ENCODE measurements around the gene PTPRN.

The PTPRN gene

DNA sequence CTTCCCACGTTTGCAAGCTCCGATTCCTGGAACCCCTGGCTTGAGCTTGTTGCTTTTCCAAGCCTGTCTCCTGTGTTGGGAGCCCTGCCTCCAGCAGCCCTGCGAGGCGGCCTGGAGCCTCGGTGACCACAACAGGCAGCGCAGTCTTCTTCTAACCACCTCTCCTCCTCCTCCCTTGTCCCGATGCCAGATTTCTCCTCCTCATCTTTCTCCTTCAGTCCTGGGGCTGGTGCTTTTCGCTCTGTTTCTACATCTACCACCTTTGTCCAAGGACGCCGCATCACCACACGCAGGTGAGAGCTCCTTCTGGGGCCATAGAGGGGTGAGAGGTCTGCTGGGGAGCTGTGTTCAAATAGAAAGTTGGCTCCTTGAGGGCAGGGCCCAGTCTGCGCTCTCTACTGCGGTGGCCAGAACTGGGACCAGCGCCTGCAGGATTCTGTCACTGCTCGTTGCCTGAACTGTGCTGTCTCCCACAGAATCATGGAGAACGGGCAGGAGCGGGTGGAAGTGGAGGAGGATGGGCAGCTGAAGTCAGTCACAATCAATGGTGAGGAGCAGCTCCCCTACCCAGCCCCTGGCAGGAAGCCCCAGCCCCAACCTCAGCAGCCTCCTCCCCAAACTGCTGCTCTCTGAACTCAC lies 26.1 kb downstream of the PTPRN start:
- H3K4me3 ChIP-seq (replicated peaks in 1 of 2; ENCODE audit: low read depth in 2 of 2, low read length in 2 of 2) = no peak overlapping the region
- TF ChIP-seq, protein P1, sequence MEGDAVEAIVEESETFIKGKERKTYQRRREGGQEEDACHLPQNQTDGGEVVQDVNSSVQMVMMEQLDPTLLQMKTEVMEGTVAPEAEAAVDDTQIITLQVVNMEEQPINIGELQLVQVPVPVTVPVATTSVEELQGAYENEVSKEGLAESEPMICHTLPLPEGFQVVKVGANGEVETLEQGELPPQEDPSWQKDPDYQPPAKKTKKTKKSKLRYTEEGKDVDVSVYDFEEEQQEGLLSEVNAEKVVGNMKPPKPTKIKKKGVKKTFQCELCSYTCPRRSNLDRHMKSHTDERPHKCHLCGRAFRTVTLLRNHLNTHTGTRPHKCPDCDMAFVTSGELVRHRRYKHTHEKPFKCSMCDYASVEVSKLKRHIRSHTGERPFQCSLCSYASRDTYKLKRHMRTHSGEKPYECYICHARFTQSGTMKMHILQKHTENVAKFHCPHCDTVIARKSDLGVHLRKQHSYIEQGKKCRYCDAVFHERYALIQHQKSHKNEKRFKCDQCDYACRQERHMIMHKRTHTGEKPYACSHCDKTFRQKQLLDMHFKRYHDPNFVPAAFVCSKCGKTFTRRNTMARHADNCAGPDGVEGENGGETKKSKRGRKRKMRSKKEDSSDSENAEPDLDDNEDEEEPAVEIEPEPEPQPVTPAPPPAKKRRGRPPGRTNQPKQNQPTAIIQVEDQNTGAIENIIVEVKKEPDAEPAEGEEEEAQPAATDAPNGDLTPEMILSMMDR (IDR thresholded peaks at IDR 0.05; ENCODE audit: low read depth, low read length) = no peak
- no peak for DNase-seq (ENCODE audit: low read depth in 2 of 2)

DNA sequence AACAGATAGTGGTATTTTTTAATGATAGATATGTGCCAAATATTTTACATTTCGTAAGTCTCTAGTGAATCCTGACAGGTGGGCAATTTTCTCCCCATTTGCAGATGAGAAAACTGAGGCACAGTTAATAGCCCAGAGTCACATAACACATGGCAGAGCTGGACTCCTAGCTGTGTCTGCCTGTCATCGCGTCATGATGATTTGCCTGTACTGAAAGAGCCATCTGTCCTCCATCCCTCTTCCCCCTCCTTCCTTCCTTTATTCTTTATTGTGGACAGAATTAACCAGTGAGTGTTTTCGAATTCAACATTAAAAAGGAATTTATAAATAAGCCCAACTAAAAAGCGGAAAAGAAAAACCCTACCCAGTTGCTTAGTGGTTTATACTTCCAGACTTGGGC lies 26.8 kb downstream of the PTPRN start:
- DNase-seq (ENCODE audit: low read depth in 2 of 2) = no peak
- TF ChIP-seq, protein P1 (IDR thresholded peaks at IDR 0.05; ENCODE audit: low read depth, low read length) = no peak
- no peak overlapping the region for H3K4me3 ChIP-seq (replicated peaks in 1 of 2; ENCODE audit: low read depth in 2 of 2, low read length in 2 of 2)

GRCh38 chr2:219281588-219281987 lies 27.6 kb downstream of the PTPRN start:
- DNase-seq (ENCODE audit: low read depth in 2 of 2) = no peak
- no peak overlapping the region for H3K4me3 ChIP-seq (replicated peaks in 1 of 2; ENCODE audit: low read depth in 2 of 2, low read length in 2 of 2)
- TF ChIP-seq, protein P1 (IDR thresholded peaks at IDR 0.05; ENCODE audit: low read depth, low read length) = no peak

DNA sequence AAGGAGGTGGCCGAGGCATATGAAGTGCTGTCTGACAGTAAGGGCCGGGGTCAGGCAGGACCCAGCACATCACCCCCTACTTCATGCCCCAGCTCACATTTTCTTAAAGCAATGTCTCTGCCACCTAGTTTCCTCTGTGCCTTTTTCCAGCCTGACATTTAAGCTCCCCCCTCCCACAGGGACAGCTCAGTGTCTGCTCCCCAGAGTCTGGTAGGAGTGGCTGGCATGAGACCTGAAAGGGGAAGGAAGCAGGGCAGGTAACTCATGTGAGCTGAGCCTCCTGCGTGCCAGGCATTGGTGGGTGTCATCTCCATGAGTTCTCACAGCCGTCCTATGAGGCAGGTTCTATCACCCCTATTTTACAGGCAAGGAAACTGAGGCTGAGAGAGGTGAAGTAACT lies 28.6 kb downstream of the PTPRN start:
- no peak for DNase-seq (ENCODE audit: low read depth in 2 of 2)
- no peak overlapping the region for H3K4me3 ChIP-seq (replicated peaks in 1 of 2; ENCODE audit: low read depth in 2 of 2, low read length in 2 of 2)
- TF ChIP-seq, protein P1 (IDR thresholded peaks at IDR 0.05; ENCODE audit: low read depth, low read length) = no peak

DNA sequence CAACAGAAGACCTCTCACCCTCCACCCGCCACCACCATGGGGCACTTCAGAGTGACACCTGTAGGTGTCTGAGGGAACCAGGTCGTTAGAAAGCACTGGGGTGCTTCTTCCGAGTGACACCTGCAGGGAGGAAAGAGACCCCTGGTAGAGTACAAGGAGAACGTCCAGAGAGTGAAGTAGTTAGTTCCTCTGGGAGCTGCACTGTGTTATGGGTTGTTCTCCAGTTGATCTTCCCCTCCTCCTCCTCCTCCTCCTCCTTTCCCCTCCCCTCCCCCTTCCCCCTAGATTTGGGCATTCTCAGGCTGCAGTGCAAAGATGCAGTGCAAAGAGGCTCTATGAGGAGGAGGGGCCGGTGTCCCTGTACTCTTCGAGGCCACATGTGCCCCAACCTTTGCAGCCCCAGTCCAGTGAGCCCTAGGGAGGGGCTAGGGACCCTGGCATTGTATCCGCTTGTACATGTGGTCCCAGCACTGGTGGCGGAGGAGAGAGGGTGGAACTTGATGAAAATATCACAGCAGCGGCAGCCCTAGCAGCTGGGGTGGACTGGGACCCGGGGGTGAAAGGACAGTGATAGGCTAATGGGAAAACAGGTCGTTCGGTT lies 29.2 kb downstream of the PTPRN start:
- no peak for DNase-seq (ENCODE audit: low read depth in 2 of 2)
- H3K4me3 ChIP-seq (replicated peaks in 1 of 2; ENCODE audit: low read depth in 2 of 2, low read length in 2 of 2) = peak overlapping the region; percentile 65 to 66
- TF ChIP-seq, protein P1 (IDR thresholded peaks at IDR 0.05; ENCODE audit: low read depth, low read length) = no peak

DNA sequence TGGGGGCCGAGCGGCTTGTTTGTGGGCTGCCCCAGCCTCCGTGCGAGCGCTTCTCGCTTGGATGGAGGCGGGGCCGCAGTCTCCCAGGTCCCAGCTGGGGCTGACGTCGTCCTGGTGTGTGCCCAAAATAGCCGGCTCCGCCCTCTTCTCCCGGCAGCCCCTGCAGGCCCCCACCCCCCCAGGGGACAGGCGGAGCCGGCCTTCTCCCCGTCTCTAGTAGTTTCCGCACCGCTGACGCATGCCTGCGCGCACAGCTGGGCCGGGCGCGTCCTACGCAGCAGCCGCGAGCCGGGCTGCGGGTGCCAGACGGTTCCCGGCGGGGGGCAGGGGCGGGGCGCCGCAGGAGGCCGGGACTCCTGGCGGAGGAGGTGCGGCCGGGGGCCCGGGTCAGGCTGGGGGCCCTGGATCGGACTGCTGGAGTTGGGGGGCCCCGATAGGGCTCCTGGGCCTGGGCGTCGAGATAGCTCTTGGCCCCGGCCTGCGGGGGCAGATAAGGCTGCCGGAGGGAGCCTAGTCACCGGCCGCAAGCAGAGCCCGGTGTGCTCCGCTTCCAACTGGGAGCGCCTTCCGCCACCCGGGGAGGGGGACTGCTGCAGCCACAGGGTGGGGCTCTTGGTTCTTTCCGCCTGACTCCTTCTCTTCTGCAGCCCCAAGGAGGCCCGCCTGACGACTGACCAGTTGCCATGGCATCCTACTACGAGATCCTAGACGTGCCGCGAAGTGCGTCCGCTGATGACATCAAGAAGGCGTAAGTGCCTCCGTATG lies 29.9 kb downstream of the PTPRN start, which contains the start of gene DNAJB2:
TSS of gene DNAJB2 (plus strand) at position 216 of the 765 bp plus-strand sequence. CDS start at position 684, 468 bp downstream.
- peak; percentile 99 to 100 for DNase-seq (ENCODE audit: low read depth in 2 of 2)
- TF ChIP-seq, protein P1 (IDR thresholded peaks at IDR 0.05; ENCODE audit: low read depth, low read length) = no peak
- H3K4me3 ChIP-seq (replicated peaks in 1 of 2; ENCODE audit: low read depth in 2 of 2, low read length in 2 of 2) = peak within 1 kb of the TSS; percentile 65 to 66

Data from cardiac fibroblast (primary cell).